Measurements from ENCODE around the gene ABCF2.

DNA sequence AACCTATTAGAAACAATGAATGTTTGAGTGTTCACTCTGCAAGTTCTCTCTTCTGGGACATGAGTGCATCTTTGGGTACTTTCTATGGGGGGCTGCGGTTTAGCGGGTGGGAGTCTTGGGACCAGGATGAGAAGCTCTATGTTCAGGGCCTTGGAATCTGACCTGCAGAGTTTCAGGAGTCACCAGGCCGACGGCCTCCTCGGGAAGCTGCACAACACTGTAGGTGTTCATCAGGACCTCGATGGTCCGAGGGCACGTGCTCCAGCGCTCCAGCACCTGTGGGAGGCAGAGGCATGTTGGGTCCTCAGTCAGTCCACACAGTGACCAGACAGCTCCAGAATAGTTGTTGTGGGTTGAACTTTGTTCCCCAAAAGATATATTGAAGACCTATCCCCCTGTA, 50.6 kb downstream of the ABCF2 start:
- TF ChIP-seq CTCF (conservative IDR thresholded peaks at IDR 0.05; ENCODE audit: low read length) = no peak
- no peak for TF ChIP-seq EZH2phosphoT487 (IDR thresholded peaks at IDR 0.05; ENCODE audit: borderline replicate concordance, low read depth, low read length)

Measured in OCI-LY7 (cell line).